Amniotic stem cell (primary cell): ENCODE measurements around the gene ALG8.
A peak's percentile ranks its signal among the peaks of the same experiment; 100 is the strongest.
"Not testable (repeated sequence)": the region's sequence is repeated elsewhere in the genome, so short reads cannot be mapped to it uniquely, and the experiment has no call there.

Experiments
- DNase-seq: peaks from one replicate; lab custom pipeline; 2025; lab: John Stamatoyannopoulos, UW

Gene ALG8

DNA sequence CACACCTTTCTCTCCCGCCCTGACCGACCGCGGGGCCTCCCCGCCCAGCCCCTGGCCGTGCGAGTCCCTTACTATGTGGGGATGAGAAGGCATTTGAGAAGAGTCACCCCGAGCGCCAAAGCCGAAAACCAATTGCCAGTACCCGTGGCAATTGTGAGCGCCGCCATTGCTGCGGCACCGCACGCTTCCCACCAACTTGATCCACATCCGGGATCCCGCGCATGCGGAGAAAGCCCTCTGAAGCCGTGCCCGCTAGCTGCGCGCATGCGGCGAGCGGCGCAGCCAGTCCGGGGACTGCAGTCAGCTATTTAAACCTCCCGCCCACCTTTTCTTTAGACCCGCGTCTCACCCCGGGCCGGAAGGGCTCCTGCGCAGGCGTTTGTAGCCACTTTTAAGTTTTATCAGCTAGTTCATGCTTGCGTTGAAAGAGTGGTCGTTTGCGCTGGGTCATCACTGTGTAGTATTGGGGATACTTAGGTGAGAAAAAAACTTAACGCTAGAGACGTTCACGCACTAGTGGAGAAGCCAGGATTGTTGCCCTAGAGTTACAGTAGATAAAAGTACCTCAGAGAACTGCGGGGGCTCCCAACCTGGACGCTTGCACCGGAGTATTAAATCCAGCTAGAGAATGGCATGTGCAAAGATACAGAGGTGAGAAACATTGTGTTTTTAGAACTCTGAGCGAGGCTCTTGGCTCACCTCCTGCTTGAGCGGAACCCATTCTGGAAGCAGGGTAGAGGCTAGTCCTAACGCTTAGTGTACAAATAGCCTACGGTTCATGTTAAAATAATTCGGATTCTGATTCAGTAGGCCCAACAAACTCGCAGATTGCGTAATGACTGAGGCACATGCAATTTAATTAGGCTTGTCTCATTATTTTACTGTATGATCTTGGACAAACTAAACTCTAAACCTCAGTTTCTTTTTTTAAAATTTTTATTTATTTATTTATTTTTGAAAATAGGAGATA is at the start of gene ALG8:
Gene ALG8 (minus strand): TSS at position 205 of the 970 bp plus-strand sequence. CDS start 38 bp downstream, at position 167.
- DNase-seq = peak; percentile 96

GRCh38 chr11:78188286-78189173 is 49.1 kb upstream of the ALG8 start, which contains the start of the genes KCTD21 and USP35:
TSS of gene KCTD21 (minus strand) at chr11:78188626. CDS start at chr11:78174554, 14,072 bp downstream.
TSS of gene USP35 (plus strand) at chr11:78188919. CDS start at chr11:78196246, 7,327 bp downstream.
- peak; percentile 97 for DNase-seq

DNA sequence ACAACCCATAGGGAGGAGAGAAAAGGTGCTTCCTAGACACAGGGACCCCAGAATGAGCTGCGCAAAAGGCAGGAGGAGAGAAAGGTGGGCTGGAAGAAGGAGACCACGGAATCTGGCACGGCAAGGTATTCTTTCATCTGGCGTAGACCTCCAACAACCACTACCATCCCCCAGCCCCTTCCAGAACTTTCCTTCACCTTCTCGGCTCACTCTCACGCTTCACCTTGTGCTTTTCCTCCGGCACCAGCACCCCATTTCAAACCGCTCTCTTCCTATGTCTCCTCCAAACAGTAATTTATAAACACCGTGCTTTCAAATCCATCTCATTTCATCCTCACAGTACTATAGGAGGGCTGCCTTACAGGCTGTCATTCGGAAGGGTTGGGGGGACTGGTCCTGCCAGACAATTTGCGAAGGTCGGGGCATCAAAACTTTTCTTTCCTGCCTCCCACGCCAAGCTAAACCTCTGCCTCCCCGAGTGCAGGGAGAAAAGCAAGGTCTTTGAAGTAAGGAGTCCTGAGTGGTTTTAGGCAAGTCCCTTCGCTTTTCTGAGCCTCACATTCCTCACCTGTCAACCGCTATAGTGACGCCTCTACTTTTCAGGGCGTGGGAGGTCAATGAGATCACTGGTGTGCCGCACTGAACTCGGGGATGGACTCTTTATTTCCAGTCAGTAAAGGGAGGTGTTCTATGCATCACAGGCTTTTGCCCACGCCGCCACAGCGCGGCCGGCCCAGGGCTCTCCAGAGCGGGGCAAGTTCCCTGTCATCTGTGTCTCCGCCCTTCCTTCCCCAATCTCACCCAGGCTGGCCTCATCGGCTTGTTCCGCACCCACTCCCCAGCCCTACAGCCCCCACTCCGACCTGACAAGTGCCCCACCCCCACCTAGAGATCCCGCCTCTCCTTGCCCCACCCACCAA is 48.2 kb upstream of the ALG8 start:
- no peak for DNase-seq

DNA sequence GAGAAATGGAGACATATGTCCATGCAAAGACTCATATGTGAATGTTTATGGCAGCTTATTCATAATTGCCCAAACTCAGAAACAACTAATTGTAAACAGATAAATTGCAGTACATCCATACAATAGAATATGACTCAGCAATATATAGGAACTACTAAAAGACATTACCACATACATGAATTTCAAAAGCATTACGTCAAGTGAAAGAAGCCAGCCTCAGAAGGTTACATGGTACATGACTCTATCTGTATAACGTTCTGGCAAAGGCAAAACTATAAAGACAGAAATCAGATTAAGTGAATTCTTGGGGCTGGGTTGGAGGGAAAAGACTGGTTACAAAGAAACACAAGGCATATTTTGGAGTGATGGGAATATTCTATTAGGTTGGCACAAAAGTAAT is 41.8 kb upstream of the ALG8 start:
- DNase-seq = no peak

DNA sequence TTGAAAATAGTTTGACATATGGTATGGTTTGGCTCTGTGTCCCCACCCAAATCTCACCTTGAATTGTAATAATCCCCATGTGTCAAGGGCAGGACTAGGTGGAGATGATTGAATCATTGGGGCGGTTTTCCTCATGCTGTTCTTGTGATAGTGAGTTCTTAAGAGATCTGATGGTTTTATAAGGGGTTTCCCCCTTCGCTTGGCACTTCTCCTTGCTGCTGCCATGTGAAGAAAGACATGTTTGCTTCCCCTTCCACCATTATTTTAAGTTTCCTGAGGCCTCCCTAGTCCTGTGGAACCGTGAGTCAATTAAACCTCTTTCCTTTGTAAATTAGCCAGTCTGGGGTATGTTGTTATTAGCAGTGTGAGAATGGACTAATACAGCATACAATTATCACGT is 41.3 kb upstream of the ALG8 start:
- DNase-seq = no peak

- DNase-seq = no peak
These were observed 40.1 kb upstream of the ALG8 start for GRCh38 chr11:78179459-78180071.

DNA sequence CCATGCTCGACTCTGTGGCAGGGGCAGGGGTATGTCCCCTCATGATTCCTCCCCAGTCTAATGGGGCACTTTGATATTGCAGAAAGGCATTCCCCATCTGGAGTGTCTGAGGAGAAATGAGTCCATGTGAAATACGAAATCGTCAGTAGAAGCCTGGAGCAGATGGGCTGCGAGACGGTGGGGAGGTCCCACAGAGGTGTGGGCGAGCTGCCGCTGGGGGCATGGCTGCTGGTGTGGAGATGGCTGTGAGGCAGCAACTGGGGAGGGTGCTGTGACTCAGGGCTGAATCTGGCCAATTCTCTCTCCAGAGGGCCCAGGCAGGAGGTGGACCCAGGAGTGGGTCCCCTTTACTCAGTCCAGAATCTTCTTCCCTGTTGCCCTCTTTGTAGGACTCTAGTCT is 37.8 kb upstream of the ALG8 start:
- no peak for DNase-seq

- no peak for DNase-seq
These were observed 37.2 kb upstream of the ALG8 start for GRCh38 chr11:78176605-78177141.

GRCh38 chr11:78175862-78176261 is 36.4 kb upstream of the ALG8 start:
- not testable (repeated sequence) for DNase-seq

- no peak for DNase-seq
These were observed 32.5 kb upstream of the ALG8 start for GRCh38 chr11:78171951-78172350.

GRCh38 chr11:78170874-78171549 is 31.6 kb upstream of the ALG8 start:
- DNase-seq = no peak

DNA sequence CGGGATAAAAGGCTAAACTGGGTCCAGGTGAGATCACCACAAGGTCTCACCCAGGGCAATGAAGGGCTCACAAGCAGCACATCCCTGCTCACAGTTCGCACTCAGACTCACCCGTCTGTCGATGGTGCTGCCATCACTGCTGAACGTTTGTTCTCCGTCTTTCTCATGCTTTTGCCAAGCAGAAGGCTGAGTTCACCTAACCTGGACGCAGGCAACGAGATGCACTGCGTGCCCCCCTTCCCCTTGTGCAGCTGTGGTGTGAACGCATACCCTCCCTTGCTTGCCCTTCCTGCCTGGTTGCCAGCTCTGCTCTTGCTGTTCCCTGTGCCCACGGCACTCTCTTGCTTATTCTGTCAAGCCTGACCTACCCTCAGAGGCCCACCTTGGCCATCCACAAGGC is 31.0 kb upstream of the ALG8 start:
- DNase-seq = no peak

- no peak for DNase-seq
These were observed 29.4 kb upstream of the ALG8 start for GRCh38 chr11:78168539-78169477.

- no peak for DNase-seq
These were observed 27.5 kb upstream of the ALG8 start for GRCh38 chr11:78166855-78167469.

- no peak for DNase-seq
These were observed 25.0 kb upstream of the ALG8 start for GRCh38 chr11:78164471-78164870.

DNA sequence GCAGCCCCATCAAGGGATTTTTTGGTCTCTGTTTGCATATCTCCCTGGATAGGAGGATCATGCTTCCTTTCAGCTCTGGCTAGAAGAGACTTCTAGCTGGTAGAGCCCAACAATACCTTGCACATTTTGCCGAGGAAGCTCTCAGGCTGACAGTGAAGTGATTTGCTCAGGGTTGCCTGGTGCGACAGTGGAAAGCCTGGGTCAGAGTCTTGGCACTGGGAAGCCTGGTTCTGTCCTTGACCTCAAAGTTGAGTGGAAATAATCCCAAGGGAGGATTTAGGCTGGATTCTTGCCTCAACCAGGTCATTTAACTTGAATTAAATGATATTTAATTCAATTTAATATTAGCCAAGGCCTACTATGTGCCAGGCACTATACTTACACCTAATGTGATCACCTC is 24.4 kb upstream of the ALG8 start:
- DNase-seq = no peak

GRCh38 chr11:78161962-78162371 is 22.5 kb upstream of the ALG8 start:
- DNase-seq = no peak

DNA sequence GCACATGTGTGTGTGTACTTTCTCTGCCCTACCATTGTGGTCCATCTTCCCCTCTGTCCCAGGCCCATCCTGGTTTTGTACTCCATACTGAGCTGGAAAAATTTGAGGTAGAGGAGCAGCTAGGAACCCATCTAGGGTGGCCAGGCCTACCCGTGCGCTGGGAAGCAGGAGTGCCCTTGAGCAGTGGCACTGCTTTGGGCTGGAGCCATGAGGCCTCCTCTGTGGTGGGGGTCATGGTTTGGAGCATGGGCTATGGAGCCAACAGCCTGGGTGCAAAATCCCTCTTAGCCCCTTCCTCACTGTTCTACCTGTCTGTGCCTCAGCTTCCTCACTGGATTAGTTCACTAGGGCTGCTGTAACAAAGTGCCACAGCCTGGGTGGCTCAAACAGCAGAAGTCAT is 21.9 kb upstream of the ALG8 start:
- DNase-seq = no peak
